ENCODE measurements around the gene COMMD2. TPM values are rescaled to one million over a fixed set of nuclear protein-coding genes. Genes with fewer than 3 reads are reported as not detected.

COMMD2 gene
- total RNA-seq, 2 experiments from 2014 or later, result 31.0 to 31.8 TPM

GRCh38 chr3:149723781-149724180, 28.5 kb downstream of the COMMD2 start:
- intact Hi-C loops (cut with micrococcal nuclease), result no loop called here

GRCh38 chr3:149720918-149721317, 31.4 kb downstream of the COMMD2 start:
- ChIA-PET CTCF (interaction anchor here (1.8 kb wide), 1 partner anchor 51 kb away, joined by 5 read pairs; no protein-coding TSS in a partner anchor), POLR2A (no interaction called here)
- no peak for TF ChIP-seq CTCF (IDR thresholded peaks at IDR 0.05)
- ATAC-seq (no peak), DNase-seq (no peak)
- intact Hi-C loops (cut with micrococcal nuclease), result no loop called here
- Mint-ChIP-seq H3K9me3 (peaks cover 9% of the 10 kb centered on the region), H3K36me3 (ENCODE audit: low read depth) (peaks cover 3% of the 10 kb centered on the region), H3K4me1 (ENCODE audit: low read depth) (no peaks in the 10 kb centered on the region), H3K27ac (no peak overlapping the region), H3K27me3 (peaks cover 2% of the 10 kb centered on the region), H3K4me3 (no peak overlapping the region)

More at GRCh38 chr3:149723781-149724180, 28.5 kb downstream of the COMMD2 start:
- ATAC-seq (no peak), DNase-seq (no peak)
- Mint-ChIP-seq H3K4me1 (ENCODE audit: low read depth) (no peaks in the 10 kb centered on the region), H3K4me3 (no peak overlapping the region), H3K27ac (no peak overlapping the region), H3K9me3 (peaks cover 9% of the 10 kb centered on the region), H3K36me3 (ENCODE audit: low read depth) (peaks cover 3% of the 10 kb centered on the region), H3K27me3 (peaks cover 2% of the 10 kb centered on the region)
- ChIA-PET CTCF (no interaction called here), POLR2A (no interaction called here)
- TF ChIP-seq CTCF (IDR thresholded peaks at IDR 0.05), result no peak

GRCh38 chr3:149717391-149718056, 34.8 kb downstream of the COMMD2 start:
- ATAC-seq (no peak), DNase-seq (peak; percentile 58)

GRCh38 chr3:149716984-149717383, 35.3 kb downstream of the COMMD2 start:
- H3K4me3 Mint-ChIP-seq, result no peak overlapping the region
- no peaks in the 10 kb centered on the region for H3K36me3 Mint-ChIP-seq (ENCODE audit: low read depth)
- DNase-seq, result no peak
- H3K4me1 Mint-ChIP-seq (ENCODE audit: low read depth), result no peaks in the 10 kb centered on the region
- ChIA-PET CTCF (interaction anchor here (0.7 to 3.7 kb wide), 15 partner anchors 9 to 219 kb away, joined by 3 to 27 read pairs (median 3); no protein-coding TSS in a partner anchor), POLR2A (no interaction called here)
- no peak overlapping the region for H3K27ac Mint-ChIP-seq
- H3K9me3 Mint-ChIP-seq, result peaks cover 9% of the 10 kb centered on the region
- ATAC-seq, result no peak
- intact Hi-C loops (cut with micrococcal nuclease), result loop anchor here (10.0 kb wide), 1 partner anchor 202 kb away; no protein-coding TSS in a partner anchor
- peaks cover 2% of the 10 kb centered on the region for H3K27me3 Mint-ChIP-seq
- TF ChIP-seq CTCF (IDR thresholded peaks at IDR 0.05), result no peak

More at GRCh38 chr3:149717391-149718056, 34.8 kb downstream of the COMMD2 start:
- H3K36me3 Mint-ChIP-seq (ENCODE audit: low read depth), result no peaks in the 10 kb centered on the region
- peaks cover 9% of the 10 kb centered on the region for H3K9me3 Mint-ChIP-seq
- intact Hi-C loops (cut with micrococcal nuclease), result loop anchor here (10.0 kb wide), 1 partner anchor 203 kb away; no protein-coding TSS in a partner anchor
- ChIA-PET CTCF (interaction anchor here (0.7 to 3.7 kb wide), 18 partner anchors 8 to 220 kb away, joined by 3 to 27 read pairs (median 3); no protein-coding TSS in a partner anchor), POLR2A (no interaction called here)
- no peak overlapping the region for H3K4me3 Mint-ChIP-seq
- peak; percentile 60 for TF ChIP-seq CTCF (IDR thresholded peaks at IDR 0.05)
- H3K27ac Mint-ChIP-seq, result no peak overlapping the region
- no peaks in the 10 kb centered on the region for H3K4me1 Mint-ChIP-seq (ENCODE audit: low read depth)
- H3K27me3 Mint-ChIP-seq, result peaks cover 2% of the 10 kb centered on the region

- TF ChIP-seq CTCF (IDR thresholded peaks at IDR 0.05), result no peak
- no peak overlapping the region for H3K27ac Mint-ChIP-seq
- intact Hi-C loops (cut with micrococcal nuclease), result loop anchor here (10.0 kb wide), 1 partner anchor 200 kb away; no protein-coding TSS in a partner anchor
- no peaks in the 10 kb centered on the region for H3K4me1 Mint-ChIP-seq (ENCODE audit: low read depth)
- no peaks in the 10 kb centered on the region for H3K27me3 Mint-ChIP-seq
- H3K4me3 Mint-ChIP-seq, result no peak overlapping the region
- H3K36me3 Mint-ChIP-seq (ENCODE audit: low read depth), result no peaks in the 10 kb centered on the region
- ChIA-PET CTCF (interaction anchor here (0.9 to 1.1 kb wide), 2 partner anchors 38 to 146 kb away, joined by 3 read pairs; no protein-coding TSS in a partner anchor), POLR2A (no interaction called here)
- no peak for ATAC-seq
- no peaks in the 10 kb centered on the region for H3K9me3 Mint-ChIP-seq
- DNase-seq, result no peak
These were observed 37.0 kb downstream of the COMMD2 start for GRCh38 chr3:149715247-149715646.
